ENCODE measurements around the gene ZNF670. TPM values are rescaled to one million over a fixed set of nuclear protein-coding genes. Genes with fewer than 3 reads are reported as not detected.
A peak's percentile ranks its signal among the peaks of the same experiment; 100 is the strongest.

Gene ZNF670
- total and polyA plus RNA-seq, 9 of the 15 experiments (the other 6 are each of a cell fraction or from before 2014, with no cell fraction given): 7.1 to 23.4 (median 11.8) TPM

GRCh38 chr1:247037511-247038320 is 40.9 kb downstream of the ZNF670 start:
- FAIRE-seq (no peak), ATAC-seq (no peak), DNase-seq (ENCODE audit: extremely low read depth in 1 of 4, low spot score in 3 of 4) (no peak)
- H3K4me3 ChIP-seq: no peak overlapping the region
- H3K27ac ChIP-seq (ENCODE audit: extremely low read depth, low read depth, low read length): no peak overlapping the region
- no peak overlapping the region for H3K4me2 ChIP-seq (ENCODE audit: insufficient read depth, low read length)
- no peaks in the 10 kb centered on the region for H3K27me3 ChIP-seq (ENCODE audit: control insufficient read depth in 2 of 2, insufficient read depth in 2 of 2, low read length in 2 of 2)
- peaks cover 29% of the 10 kb centered on the region for H3K9me3 ChIP-seq (replicated peaks; ENCODE audit: control insufficient read depth, insufficient read depth, low read depth, low read length)
- intact Hi-C loops (cut with micrococcal nuclease) (no loop called here), in situ Hi-C loops (cut with MboI) (no loop called here)
- no peak overlapping the region for H3K9ac ChIP-seq (ENCODE audit: insufficient read depth in 1 of 2, low read depth in 2 of 2, low read length in 2 of 2)
- POLR2A ChIA-PET: no interaction called here
- H3K79me2 ChIP-seq (ENCODE audit: control insufficient read depth, insufficient read depth, low read length): peaks cover 10% of the 10 kb centered on the region; the same call in 1 of the 3 replicates
- H3K9me1 ChIP-seq (ENCODE audit: control insufficient read depth, insufficient read depth, low read length): no peaks in the 10 kb centered on the region
- 81% methylated on average over 6 of the region's 6 CpGs for WGBS (ENCODE audit: insufficient coverage, low coverage, missing lambda C conversion rate)
- no peak for TF ChIP-seq ARID3A (IDR thresholded peaks at IDR 0.05; ENCODE audit: borderline replicate concordance, low read depth, low read length)
- TF ChIP-seq SMARCB1 (IDR thresholded peaks at IDR 0.05; ENCODE audit: insufficient read length, low read depth): no peak
- TF ChIP-seq MAZ (CRISPR knock-in tag; conservative IDR thresholded peaks at IDR 0.05 in 1 of 2, IDR thresholded peaks at IDR 0.05 in 1 of 2): no peak
- TF ChIP-seq RAD21 (CRISPR knock-in tag; conservative IDR thresholded peaks at IDR 0.05 in 1 of 2, IDR thresholded peaks at IDR 0.05 in 1 of 2): 0 out of 4 replicates have a peak, but pooled peaks of 1 of the 2 experiments have one; percentile 3
- TF ChIP-seq GMEB1 (CRISPR knock-in tag; IDR thresholded peaks at IDR 0.05): no peak
- peak; percentile 97 for TF ChIP-seq ZNF274 (IDR thresholded peaks at IDR 0.05; ENCODE audit: borderline replicate concordance, low read depth, low read length)
- no peak for TF ChIP-seq ZNF655 (CRISPR knock-in tag; IDR thresholded peaks at IDR 0.05)
- TF ChIP-seq SRSF7 (optimal IDR thresholded peaks at IDR 0.05; ENCODE audit: low read depth, low read length): no peak
- TF ChIP-seq ZNF75A (CRISPR knock-in tag; IDR thresholded peaks at IDR 0.05): 0 out of 2 replicates have a peak, but pooled peaks have one; percentile 64
- TF ChIP-seq CBX3 (IDR thresholded peaks at IDR 0.05; ENCODE audit: borderline replicate concordance in 1 of 2, low read length in 2 of 2): peak in 1 of 2 experiments; percentile 57; a peak in 1 of 3 replicates
- no peak for TF ChIP-seq TRIM24 (IDR thresholded peaks at IDR 0.05)
- TF ChIP-seq TCF7L2 (IDR thresholded peaks at IDR 0.05; ENCODE audit: low read depth, low read length): no peak
- TF ChIP-seq XRCC3 (IDR thresholded peaks at IDR 0.05): 0 out of 2 replicates have a peak, but pooled peaks have one; percentile 41
- TF ChIP-seq EZH2 (IDR thresholded peaks at IDR 0.05; ENCODE audit: borderline replicate concordance, low read depth, low read length): no peak
- CTCF ChIA-PET (ENCODE audit: low intra/inter-chr PET ratio): no interaction called here
- H3K36me3 ChIP-seq (ENCODE audit: control insufficient read depth, insufficient read depth, low read length): peaks cover 23% of the 10 kb centered on the region
- no peak overlapping the region for H2AFZ ChIP-seq (ENCODE audit: low read depth, low read length)
- no peaks in the 10 kb centered on the region for H3K4me1 ChIP-seq (replicated peaks in 1 of 2; ENCODE audit: control insufficient read depth in 2 of 2, insufficient read depth in 2 of 2, low read length in 2 of 2)
- no peaks in the 10 kb centered on the region for H4K20me1 ChIP-seq (replicated peaks; ENCODE audit: control insufficient read depth, insufficient read depth, low read length)
- no TSS peak for BruUV-seq (replicated peaks)

Data from K562 (cell line).